OCI-LY1 (cell line): ENCODE results near the gene ONECUT3.

ENCODE experiments used
- EZH2 ChIP-seq: fragments of 200-600 bp; sonication (generic), shearing (Covaris generic); IDR thresholded peaks from 2 replicates; pipeline ENCODE4 v1.8.0; 2017; ENCODE audit warnings: borderline replicate concordance, mixed run types, mild to moderate bottlenecking, antibody characterized with exemption, low read length, moderate library complexity, mixed read lengths
- TF ChIP-seq, protein P1 (sequence below): fragments of 200-600 bp; sonication (generic), shearing (Covaris generic); IDR thresholded peaks from 2 replicates; pipeline ENCODE4 v1.5.1; 2017; ENCODE audit warnings: mild to moderate bottlenecking, antibody characterized with exemption, low read length, moderate library complexity, mixed read lengths

DNA sequence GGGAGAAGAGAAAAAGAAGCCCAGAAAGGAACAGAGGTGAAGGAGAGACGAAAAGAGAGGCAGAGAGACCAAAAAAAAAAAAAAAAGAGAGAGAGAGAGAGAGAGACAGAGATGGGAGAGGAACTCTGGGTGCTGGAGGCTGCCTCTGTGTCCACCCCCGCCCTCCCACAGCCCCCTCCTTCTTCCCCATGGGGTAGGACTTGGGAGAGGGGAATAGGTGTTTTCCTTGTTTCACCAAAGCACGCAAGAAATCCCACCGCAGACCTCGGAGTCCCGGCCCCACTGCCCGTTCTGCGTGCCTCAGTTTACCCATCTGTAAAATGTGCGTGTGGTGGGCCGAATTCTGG is 4.9 kb downstream of the ONECUT3 start:
- TF ChIP-seq, protein P1, sequence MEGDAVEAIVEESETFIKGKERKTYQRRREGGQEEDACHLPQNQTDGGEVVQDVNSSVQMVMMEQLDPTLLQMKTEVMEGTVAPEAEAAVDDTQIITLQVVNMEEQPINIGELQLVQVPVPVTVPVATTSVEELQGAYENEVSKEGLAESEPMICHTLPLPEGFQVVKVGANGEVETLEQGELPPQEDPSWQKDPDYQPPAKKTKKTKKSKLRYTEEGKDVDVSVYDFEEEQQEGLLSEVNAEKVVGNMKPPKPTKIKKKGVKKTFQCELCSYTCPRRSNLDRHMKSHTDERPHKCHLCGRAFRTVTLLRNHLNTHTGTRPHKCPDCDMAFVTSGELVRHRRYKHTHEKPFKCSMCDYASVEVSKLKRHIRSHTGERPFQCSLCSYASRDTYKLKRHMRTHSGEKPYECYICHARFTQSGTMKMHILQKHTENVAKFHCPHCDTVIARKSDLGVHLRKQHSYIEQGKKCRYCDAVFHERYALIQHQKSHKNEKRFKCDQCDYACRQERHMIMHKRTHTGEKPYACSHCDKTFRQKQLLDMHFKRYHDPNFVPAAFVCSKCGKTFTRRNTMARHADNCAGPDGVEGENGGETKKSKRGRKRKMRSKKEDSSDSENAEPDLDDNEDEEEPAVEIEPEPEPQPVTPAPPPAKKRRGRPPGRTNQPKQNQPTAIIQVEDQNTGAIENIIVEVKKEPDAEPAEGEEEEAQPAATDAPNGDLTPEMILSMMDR, result no peak
- no peak for TF ChIP-seq EZH2
